ENCODE data around the gene CUL4B. TPM values are rescaled to one million over a fixed set of nuclear protein-coding genes. Genes with fewer than 3 reads are reported as not detected.
A peak's percentile ranks its signal among the peaks of the same experiment; 100 is the strongest.

CUL4B gene
- total RNA-seq, 2 experiments from 2014 or later: 15.5 to 42.2 TPM

DNA sequence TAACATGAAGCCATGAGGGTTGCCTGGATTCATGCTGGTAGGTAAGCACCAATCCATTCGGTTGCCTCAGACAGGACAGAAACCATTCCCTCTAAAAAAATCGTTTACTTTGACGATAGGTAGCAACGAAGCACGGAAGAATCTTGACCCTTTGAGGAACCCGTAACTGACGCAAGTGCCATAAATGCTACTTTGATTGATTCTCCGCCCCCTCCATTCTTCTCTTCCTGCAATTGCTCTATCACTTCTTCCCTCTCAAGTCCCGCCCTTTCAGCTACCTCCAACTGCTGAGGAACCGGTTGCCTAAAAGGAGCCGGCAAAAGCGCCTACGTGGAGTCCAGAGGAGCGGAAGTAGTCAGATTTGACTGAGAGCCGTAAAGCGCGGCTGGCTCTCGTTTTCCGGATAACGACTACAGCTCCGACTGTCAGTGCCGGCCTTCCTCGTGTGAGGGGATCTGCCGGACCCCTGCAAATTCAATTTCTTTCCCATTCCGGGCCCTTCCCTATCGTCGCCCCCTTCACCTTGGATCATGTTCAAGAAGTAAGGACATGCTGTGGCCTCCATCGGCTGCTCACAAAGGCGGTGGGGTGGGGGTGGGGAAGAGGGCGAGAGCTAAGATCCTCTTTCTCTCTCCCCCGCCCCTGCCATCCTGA lies 43.1 kb upstream of the CUL4B start, which contains the start of gene MCTS1:
Gene MCTS1 (plus strand): TSS at position 395 of the 654 bp plus-strand sequence. CDS start 136 bp downstream, at position 531.
- CTCF ChIA-PET (ENCODE audit: unreplicated experiment): interaction anchor here (1.0 to 1.2 kb wide), 2 partner anchors 14 to 21 kb away, joined by 3 read pairs; no protein-coding TSS in a partner anchor
- Histone ChIP-seq H3K9me2 (ENCODE audit: insufficient read depth, low read length) (no peaks in the 10 kb centered on the region), H2AFZ (ENCODE audit: low read length) (peak within 1 kb of the TSS; percentile 94), H3K4me3 (ENCODE audit: low read depth, low read length, poor library complexity, severe bottlenecking) (peak within 1 kb of the TSS; percentile 88), H3K4me2 (ENCODE audit: low read length) (peak within 1 kb of the TSS; percentile 77), H3K9me3 (ENCODE audit: low read length) (no peaks in the 10 kb centered on the region), H3K4me1 (ENCODE audit: insufficient read depth, low read length, poor library complexity, severe bottlenecking) (peaks cover 11% of the 10 kb centered on the region), H3K27ac (ENCODE audit: low read depth, low read length, poor library complexity, severe bottlenecking) (peak within 1 kb of the TSS; percentile 89), H3K36me3 (ENCODE audit: insufficient read depth, low read length) (peaks cover 26% of the 10 kb centered on the region), H3K79me2 (ENCODE audit: insufficient read depth, low read depth, low read length) (peaks cover 32% of the 10 kb centered on the region), H4K20me1 (ENCODE audit: insufficient read depth, low read length) (no peaks in the 10 kb centered on the region; the same call in 1 of the 2 replicates)
- TF ChIP-seq, protein P1, sequence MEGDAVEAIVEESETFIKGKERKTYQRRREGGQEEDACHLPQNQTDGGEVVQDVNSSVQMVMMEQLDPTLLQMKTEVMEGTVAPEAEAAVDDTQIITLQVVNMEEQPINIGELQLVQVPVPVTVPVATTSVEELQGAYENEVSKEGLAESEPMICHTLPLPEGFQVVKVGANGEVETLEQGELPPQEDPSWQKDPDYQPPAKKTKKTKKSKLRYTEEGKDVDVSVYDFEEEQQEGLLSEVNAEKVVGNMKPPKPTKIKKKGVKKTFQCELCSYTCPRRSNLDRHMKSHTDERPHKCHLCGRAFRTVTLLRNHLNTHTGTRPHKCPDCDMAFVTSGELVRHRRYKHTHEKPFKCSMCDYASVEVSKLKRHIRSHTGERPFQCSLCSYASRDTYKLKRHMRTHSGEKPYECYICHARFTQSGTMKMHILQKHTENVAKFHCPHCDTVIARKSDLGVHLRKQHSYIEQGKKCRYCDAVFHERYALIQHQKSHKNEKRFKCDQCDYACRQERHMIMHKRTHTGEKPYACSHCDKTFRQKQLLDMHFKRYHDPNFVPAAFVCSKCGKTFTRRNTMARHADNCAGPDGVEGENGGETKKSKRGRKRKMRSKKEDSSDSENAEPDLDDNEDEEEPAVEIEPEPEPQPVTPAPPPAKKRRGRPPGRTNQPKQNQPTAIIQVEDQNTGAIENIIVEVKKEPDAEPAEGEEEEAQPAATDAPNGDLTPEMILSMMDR (conservative IDR thresholded peaks at IDR 0.05; ENCODE audit: low read length): no peak
- no peak for TF ChIP-seq EZH2phosphoT487 (IDR thresholded peaks at IDR 0.05; ENCODE audit: borderline replicate concordance, low read depth, low read length)
- peak; percentile 90 for DNase-seq (ENCODE audit: low spot score)
- intact Hi-C loops (cut with micrococcal nuclease; ENCODE audit: unreplicated experiment): loop anchor here (1.0 to 2.0 kb wide), 2 partner anchors 25 to 43 kb away; no protein-coding TSS in a partner anchor
- POLR2A ChIA-PET: interaction anchor here (0.6 to 3.0 kb wide), 18 partner anchors 9 to 353 kb away, joined by 3 to 18 read pairs (median 4); partner anchors contain the start of gene ZBTB33
- no TSS peak for BruUV-seq (replicated peaks)

DNA sequence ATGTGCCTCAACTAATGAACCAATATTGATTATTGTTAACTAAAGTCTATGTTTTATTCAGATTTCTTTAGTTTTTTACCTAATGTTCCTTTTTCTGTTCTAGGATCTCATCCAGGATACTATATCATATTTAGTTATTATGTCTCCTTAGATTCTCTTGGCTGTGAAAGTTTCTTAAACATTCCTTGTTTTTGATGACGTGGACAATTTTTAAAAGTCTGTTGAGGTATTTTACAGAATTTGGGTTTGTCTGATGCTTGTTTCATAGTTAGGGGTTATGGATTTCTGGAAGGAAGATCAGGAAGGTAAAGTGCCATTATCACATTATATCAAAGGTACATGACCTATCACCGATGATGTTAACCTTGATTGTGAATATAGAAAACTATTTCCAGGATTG lies 24.9 kb upstream of the CUL4B start:
- no peaks in the 10 kb centered on the region for H3K9me2 ChIP-seq (ENCODE audit: insufficient read depth, low read length)
- no peak overlapping the region for H3K4me3 ChIP-seq (ENCODE audit: low read depth, low read length, poor library complexity, severe bottlenecking)
- POLR2A ChIA-PET: no interaction called here
- H3K9me3 ChIP-seq (ENCODE audit: low read length): no peaks in the 10 kb centered on the region
- no peaks in the 10 kb centered on the region for H4K20me1 ChIP-seq (ENCODE audit: insufficient read depth, low read length)
- H3K4me2 ChIP-seq (ENCODE audit: low read length): no peak overlapping the region
- CTCF ChIA-PET (ENCODE audit: unreplicated experiment): no interaction called here
- no peak overlapping the region for H2AFZ ChIP-seq (ENCODE audit: low read length)
- no peak overlapping the region for H3K27ac ChIP-seq (ENCODE audit: low read depth, low read length, poor library complexity, severe bottlenecking)
- TF ChIP-seq EZH2phosphoT487 (IDR thresholded peaks at IDR 0.05; ENCODE audit: borderline replicate concordance, low read depth, low read length): no peak
- TF ChIP-seq, protein P1 (conservative IDR thresholded peaks at IDR 0.05; ENCODE audit: low read length): no peak
- H3K36me3 ChIP-seq (ENCODE audit: insufficient read depth, low read length): no peaks in the 10 kb centered on the region
- H3K4me1 ChIP-seq (ENCODE audit: insufficient read depth, low read length, poor library complexity, severe bottlenecking): no peaks in the 10 kb centered on the region
- BruUV-seq (replicated peaks): no TSS peak
- no peak for DNase-seq (ENCODE audit: low spot score)
- H3K79me2 ChIP-seq (ENCODE audit: insufficient read depth, low read depth, low read length): no peaks in the 10 kb centered on the region
- intact Hi-C loops (cut with micrococcal nuclease; ENCODE audit: unreplicated experiment): no loop called here
